Thoracic aorta (tissue), 2 donors: Measurements from ENCODE around the gene TSEN54. TPM values are rescaled to one million over a fixed set of nuclear protein-coding genes. Genes with fewer than 3 reads are reported as not detected.

ENCODE experiments used
- ATAC-seq: fragments of 150-250 bp; one replicate; pipeline ENCODE4 v1.8.0; 2017; ENCODE audit warnings: low read depth; ENCODE audit not compliant: insufficient number of reproducible peaks, low FRiP score
- DNase-seq: peaks from one replicate; pipeline ENCODE4 v3.0.0-alpha.2; 2020; ENCODE audit warnings: low spot score
- H3K27ac ChIP-seq, 2 donors: fragments of 200-600 bp; sonication (generic); 1 replicate in 1 of 2; 2 replicates in 1 of 2; pipeline ENCODE4 v1.5.1; 2016; ENCODE audit warnings: mild to moderate bottlenecking in 2 of 2, moderate library complexity in 2 of 2
- H3K27me3 ChIP-seq: fragments of 200-600 bp; sonication (generic); replicated peaks from 2 replicates; pipeline ENCODE4 v1.6.0; 2016; ENCODE audit warnings: mild to moderate bottlenecking; ENCODE audit not compliant: insufficient read depth
- H3K36me3 ChIP-seq: fragments of 200-600 bp; sonication (generic); one replicate; pipeline ENCODE4 v1.5.1; 2016
- H3K4me1 ChIP-seq, 2 donors: fragments of 200-600 bp; sonication (generic); 1 replicate in 1 of 2; 2 replicates in 1 of 2; pipeline versions ENCODE4 v1.5.1 to v1.6.0; 2016; ENCODE audit warnings: low read depth in 2 of 2, mild to moderate bottlenecking in 1 of 2; ENCODE audit not compliant: control insufficient read depth in 1 of 2
- H3K4me3 ChIP-seq: fragments of 200-600 bp; sonication (generic); 2 replicates; pipeline ENCODE4 v1.5.1; 2016; ENCODE audit warnings: mild to moderate bottlenecking
- H3K9me3 ChIP-seq: fragments of 200-600 bp; sonication (generic); 2 replicates; pipeline ENCODE4 v1.5.1; 2016
- CTCF ChIP-seq: fragments of 200-600 bp; sonication (generic); IDR thresholded peaks from one replicate; pipeline ENCODE4 v1.5.1; 2019; ENCODE audit warnings: antibody characterized with exemption
- total RNA-seq, 2 donors: library from RNA; depleted of rRNA; stranded (reverse); fragments of >200 nt; gene quantifications; one replicate each; pipeline versions ENCODE4 v1.1.0 to v1.2.3, GENCODE V29; 2016

TSEN54 gene
- total RNA-seq, 2 donors from 2014 or later, result 17.1 to 48.6 TPM

- no peak for TF ChIP-seq CTCF
- Histone ChIP-seq H3K9me3 (no peaks in the 10 kb centered on the region), H3K36me3 (peaks cover 56% of the 10 kb centered on the region), H3K27me3 (no peaks in the 10 kb centered on the region), H3K4me3 (no peak overlapping the region), H3K27ac (peak overlapping the region in 1 of 2 donors; percentile 71), H3K4me1 (peaks cover 5 to 35% of the 10 kb centered on the region in 2 donors)
- no peak for DNase-seq
- ATAC-seq, result no peak
These were observed 17.6 kb upstream of the TSEN54 start for GRCh38 chr17:75498726-75499213.

GRCh38 chr17:75499313-75500022 is 16.9 kb upstream of the TSEN54 start:
- H3K4me3 ChIP-seq, result no peak overlapping the region
- DNase-seq (no peak), ATAC-seq (no peak)
- H3K4me1 ChIP-seq, result peaks cover 5 to 35% of the 10 kb centered on the region in 2 donors
- no peaks in the 10 kb centered on the region for H3K27me3 ChIP-seq
- H3K9me3 ChIP-seq, result no peaks in the 10 kb centered on the region
- H3K27ac ChIP-seq, result peak overlapping the region; percentile 7 to 71
- peaks cover 49% of the 10 kb centered on the region for H3K36me3 ChIP-seq
- no peak for TF ChIP-seq CTCF

- no peak for DNase-seq
- no peak for TF ChIP-seq CTCF
- Histone ChIP-seq H3K27ac (peak overlapping the region; percentile 58 to 71), H3K9me3 (no peaks in the 10 kb centered on the region), H3K27me3 (no peaks in the 10 kb centered on the region), H3K4me3 (no peak overlapping the region), H3K4me1 (peaks cover 5 to 35% of the 10 kb centered on the region in 2 donors), H3K36me3 (peaks cover 43% of the 10 kb centered on the region)
- no peak for ATAC-seq
These were observed 15.7 kb upstream of the TSEN54 start for GRCh38 chr17:75500419-75501216.

GRCh38 chr17:75501378-75502071 is 14.8 kb upstream of the TSEN54 start:
- ATAC-seq, result no peak
- Histone ChIP-seq H3K4me3 (no peak overlapping the region), H3K4me1 (peaks cover 5 to 35% of the 10 kb centered on the region in 2 donors), H3K9me3 (no peaks in the 10 kb centered on the region), H3K27ac (peak overlapping the region; percentile 58 to 71), H3K27me3 (no peaks in the 10 kb centered on the region), H3K36me3 (peaks cover 37% of the 10 kb centered on the region)
- TF ChIP-seq CTCF, result no peak
- DNase-seq, result no peak
